Astrocyte (in vitro differentiated cells and primary cell): ENCODE measurements around the gene MGMT. TPM values are rescaled to one million over a fixed set of nuclear protein-coding genes. Genes with fewer than 3 reads are reported as not detected.

ENCODE experiments used
- DNase-seq: peaks from one replicate; pipeline ENCODE4 v3.0.0-alpha.2; 2010; ENCODE audit warnings: low read depth
- FAIRE-seq: peaks from 2 replicates; lab custom pipeline; 2011; peaks lifted over from hg19 to GRCh38; lab: Jason Lieb, UNC
- H2AFZ ChIP-seq: 2 replicates; pipeline ENCODE4 v1.6.0; 2012; ENCODE audit warnings: low read depth, low read length, inconsistent platforms
- H3K27ac ChIP-seq: 2 replicates; pipeline ENCODE4 v1.5.1; 2011; ENCODE audit warnings: low read depth, low read length, inconsistent platforms
- H3K27me3 ChIP-seq: 2 replicates; pipeline ENCODE4 v1.6.0; 2011; ENCODE audit warnings: low read length, inconsistent platforms; ENCODE audit not compliant: insufficient read depth
- H3K36me3 ChIP-seq: 2 replicates; pipeline ENCODE4 v1.5.1; 2011; ENCODE audit warnings: low read length, inconsistent platforms; ENCODE audit not compliant: insufficient read depth
- H3K4me1 ChIP-seq: 2 replicates; pipeline ENCODE4 v1.5.1; 2011; ENCODE audit warnings: low read length, inconsistent platforms; ENCODE audit not compliant: insufficient read depth
- H3K4me2 ChIP-seq: 2 replicates; pipeline ENCODE4 v1.6.0; 2012; ENCODE audit warnings: low read length, inconsistent platforms
- H3K4me3 ChIP-seq: 2 replicates; pipeline ENCODE4 v1.5.1; 2011; ENCODE audit warnings: low read depth, mild to moderate bottlenecking, low read length, inconsistent platforms; ENCODE audit not compliant: insufficient read depth
- H3K79me2 ChIP-seq: 2 replicates; pipeline ENCODE4 v1.6.0; 2012; ENCODE audit warnings: mild to moderate bottlenecking, low read length, inconsistent platforms; ENCODE audit not compliant: insufficient read depth
- H3K9ac ChIP-seq: 2 replicates; pipeline ENCODE4 v1.6.0; 2012; ENCODE audit warnings: mild to moderate bottlenecking, low read length, inconsistent platforms
- H3K9me3 ChIP-seq: 2 replicates; pipeline ENCODE4 v1.5.1; 2012; ENCODE audit warnings: low read depth, mild to moderate bottlenecking, low read length, inconsistent platforms; ENCODE audit not compliant: insufficient read depth
- H4K20me1 ChIP-seq: 2 replicates; pipeline ENCODE4 v1.6.0; 2012; ENCODE audit warnings: low read length, inconsistent platforms; ENCODE audit not compliant: insufficient read depth
- H3K27ac Mint-ChIP-seq: one replicate; pipeline ENCODE4 v1.8.0; 2021; ENCODE audit warnings: mild to moderate bottlenecking, mixed read lengths; ENCODE audit not compliant: unreplicated experiment
- H3K27me3 Mint-ChIP-seq: one replicate; pipeline ENCODE4 v1.8.0; 2021; ENCODE audit warnings: low read depth, mixed read lengths; ENCODE audit not compliant: unreplicated experiment
- H3K36me3 Mint-ChIP-seq: one replicate; pipeline ENCODE4 v1.8.0; 2021; ENCODE audit warnings: low read depth, mixed read lengths; ENCODE audit not compliant: unreplicated experiment
- H3K4me1 Mint-ChIP-seq: one replicate; pipeline ENCODE4 v1.8.0; 2021; ENCODE audit warnings: low read depth, mixed read lengths; ENCODE audit not compliant: unreplicated experiment
- H3K4me3 Mint-ChIP-seq: one replicate; pipeline ENCODE4 v1.8.0; 2021; ENCODE audit warnings: mild to moderate bottlenecking, moderate library complexity, mixed read lengths; ENCODE audit not compliant: unreplicated experiment
- H3K9me3 Mint-ChIP-seq: one replicate; pipeline ENCODE4 v1.8.0; 2021; ENCODE audit warnings: mild to moderate bottlenecking, mixed read lengths; ENCODE audit not compliant: unreplicated experiment
- CTCF ChIP-seq: IDR thresholded peaks from 2 replicates; pipeline ENCODE4 v1.5.1; 2011; ENCODE audit warnings: low read depth, mild to moderate bottlenecking, inconsistent platforms, low read length, moderate library complexity; ENCODE audit not compliant: insufficient read depth
- EZH2 ChIP-seq: IDR thresholded peaks from 2 replicates; pipeline ENCODE4 v1.6.1; 2012; ENCODE audit warnings: mild to moderate bottlenecking, low read length, inconsistent platforms; ENCODE audit not compliant: insufficient read depth
- total RNA-seq: library from RNA; stranded (reverse); gene quantifications from 2 replicates; pipeline ENCODE4 v1.2.1, GENCODE V29; 2021

The MGMT gene
- total RNA-seq, 1 donor from 2014 or later, result 9.5 TPM

GRCh38 chr10:129653428-129653827, 186.4 kb downstream of the MGMT start:
- no peak overlapping the region for H3K9ac ChIP-seq
- H2AFZ ChIP-seq, result no peak overlapping the region
- H3K4me1 ChIP-seq, result no peaks in the 10 kb centered on the region
- no peaks in the 10 kb centered on the region for H3K79me2 ChIP-seq
- Mint-ChIP-seq H3K4me3 (no peak overlapping the region), H3K9me3 (no peaks in the 10 kb centered on the region), H3K36me3 (peaks cover 4% of the 10 kb centered on the region), H3K27ac (no peak overlapping the region), H3K27me3 (peaks cover 2% of the 10 kb centered on the region), H3K4me1 (peaks cover 4% of the 10 kb centered on the region)
- DNase-seq (no peak), FAIRE-seq (no peak)
- no peaks in the 10 kb centered on the region for H3K9me3 ChIP-seq
- TF ChIP-seq EZH2 (no peak), CTCF (no peak)
- no peak overlapping the region for H3K27ac ChIP-seq
- H3K27me3 ChIP-seq, result no peaks in the 10 kb centered on the region
- no peaks in the 10 kb centered on the region for H3K36me3 ChIP-seq
- no peaks in the 10 kb centered on the region for H4K20me1 ChIP-seq
- no peak overlapping the region for H3K4me3 ChIP-seq
- H3K4me2 ChIP-seq, result no peak overlapping the region

- Histone ChIP-seq H3K36me3 (no peaks in the 10 kb centered on the region), H3K9me3 (no peaks in the 10 kb centered on the region), H3K4me2 (no peak overlapping the region), H3K9ac (no peak overlapping the region), H4K20me1 (no peaks in the 10 kb centered on the region), H3K27ac (no peak overlapping the region), H3K27me3 (no peaks in the 10 kb centered on the region), H3K79me2 (no peaks in the 10 kb centered on the region), H3K4me3 (no peak overlapping the region), H2AFZ (no peak overlapping the region), H3K4me1 (no peaks in the 10 kb centered on the region)
- H3K4me1 Mint-ChIP-seq, result peaks cover 4% of the 10 kb centered on the region
- H3K27ac Mint-ChIP-seq, result no peak overlapping the region
- H3K4me3 Mint-ChIP-seq, result no peak overlapping the region
- DNase-seq (no peak), FAIRE-seq (no peak)
- peaks cover 2% of the 10 kb centered on the region for H3K27me3 Mint-ChIP-seq
- H3K36me3 Mint-ChIP-seq, result peaks cover 4% of the 10 kb centered on the region
- H3K9me3 Mint-ChIP-seq, result no peaks in the 10 kb centered on the region
- TF ChIP-seq CTCF (no peak), EZH2 (no peak)
These were observed 186.8 kb downstream of the MGMT start for GRCh38 chr10:129653861-129654260.

GRCh38 chr10:129654461-129654860, 187.4 kb downstream of the MGMT start:
- Mint-ChIP-seq H3K4me1 (peaks cover 4% of the 10 kb centered on the region), H3K4me3 (no peak overlapping the region), H3K9me3 (no peaks in the 10 kb centered on the region), H3K36me3 (peaks cover 4% of the 10 kb centered on the region), H3K27ac (no peak overlapping the region), H3K27me3 (peaks cover under 1% of the 10 kb centered on the region)
- no peak overlapping the region for H3K4me3 ChIP-seq
- H3K27me3 ChIP-seq, result no peaks in the 10 kb centered on the region
- DNase-seq, result no peak
- no peaks in the 10 kb centered on the region for H3K36me3 ChIP-seq
- H2AFZ ChIP-seq, result no peak overlapping the region
- FAIRE-seq, result no peak
- H3K9me3 ChIP-seq, result no peaks in the 10 kb centered on the region
- no peak for TF ChIP-seq CTCF
- no peak for TF ChIP-seq EZH2
- no peaks in the 10 kb centered on the region for H4K20me1 ChIP-seq
- no peak overlapping the region for H3K27ac ChIP-seq
- H3K4me1 ChIP-seq, result no peaks in the 10 kb centered on the region
- H3K9ac ChIP-seq, result no peak overlapping the region
- H3K79me2 ChIP-seq, result no peaks in the 10 kb centered on the region
- H3K4me2 ChIP-seq, result no peak overlapping the region
